Measurements from ENCODE around the gene OIT3. TPM values are rescaled to one million over a fixed set of nuclear protein-coding genes. Genes with fewer than 3 reads are reported as not detected.

The OIT3 gene
- total RNA-seq, 1 experiment from 2014 or later: not detected

GRCh38 chr10:72847681-72848080 is 45.9 kb upstream of the OIT3 start:
- H3K27me3 ChIP-seq (ENCODE audit: control insufficient read depth, insufficient read depth, low read length): no peaks in the 10 kb centered on the region
- in situ Hi-C loops (cut with HindIII; ENCODE audit: low pct_unique_long_range_greater_than_20kb, low sequenced_read_pairs) (no loop called here), intact Hi-C loops (cut with micrococcal nuclease; ENCODE audit: unreplicated experiment) (no loop called here)
- H3K36me3 ChIP-seq (ENCODE audit: control insufficient read depth, insufficient read depth, low read length): no peaks in the 10 kb centered on the region
- BruUV-seq (replicated peaks): no TSS peak
- H3K4me3 ChIP-seq (ENCODE audit: low read depth in 2 of 2, low read length in 2 of 2): no peak overlapping the region
- DNase-seq (ENCODE audit: low read depth, low spot score) (no peak), ATAC-seq (no peak)
- CTCF ChIA-PET: no interaction called here
- H3K4me1 ChIP-seq (ENCODE audit: control insufficient read depth, insufficient read depth, low read length): no peaks in the 10 kb centered on the region
- no peaks in the 10 kb centered on the region for H3K9me3 ChIP-seq (ENCODE audit: control insufficient read depth, insufficient read depth, low read depth, low read length)
- no peak overlapping the region for H3K27ac ChIP-seq (ENCODE audit: low read length)
- no peak for TF ChIP-seq TCF7L2 (IDR thresholded peaks at IDR 0.05; ENCODE audit: low read depth, low read length)
- TF ChIP-seq POLR2AphosphoS5 (IDR thresholded peaks at IDR 0.05; ENCODE audit: low read depth, low read length): no peak
- POLR2A ChIA-PET: no interaction called here

DNA sequence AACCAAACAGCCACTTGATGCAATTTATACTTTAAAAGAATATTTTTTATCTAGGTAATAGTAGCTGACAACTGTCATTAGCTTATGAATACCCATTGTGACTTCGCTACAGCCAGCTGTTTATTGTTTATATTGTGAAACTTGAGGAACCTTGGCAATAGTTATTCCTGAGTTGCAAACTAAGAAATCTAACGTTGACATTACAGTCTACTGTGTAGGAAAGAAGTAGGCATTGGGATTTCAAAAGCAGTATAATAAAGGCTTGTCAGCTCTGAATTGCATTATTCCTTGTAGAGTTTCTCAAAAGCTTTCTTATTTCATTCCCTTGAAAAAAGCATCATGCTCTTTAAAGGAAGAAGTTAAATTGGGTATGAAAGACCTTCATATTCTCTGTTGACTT is 42.7 kb upstream of the OIT3 start:
- Histone ChIP-seq H3K9me3 (ENCODE audit: control insufficient read depth, insufficient read depth, low read depth, low read length) (no peaks in the 10 kb centered on the region), H3K36me3 (ENCODE audit: control insufficient read depth, insufficient read depth, low read length) (no peaks in the 10 kb centered on the region), H3K27ac (ENCODE audit: low read length) (no peak overlapping the region), H3K4me3 (ENCODE audit: low read depth in 2 of 2, low read length in 2 of 2) (no peak overlapping the region), H3K27me3 (ENCODE audit: control insufficient read depth, insufficient read depth, low read length) (no peaks in the 10 kb centered on the region), H3K4me1 (ENCODE audit: control insufficient read depth, insufficient read depth, low read length) (no peaks in the 10 kb centered on the region)
- in situ Hi-C loops (cut with HindIII; ENCODE audit: low pct_unique_long_range_greater_than_20kb, low sequenced_read_pairs) (no loop called here), intact Hi-C loops (cut with micrococcal nuclease; ENCODE audit: unreplicated experiment) (no loop called here)
- ATAC-seq: no peak
- ChIA-PET POLR2A (no interaction called here), CTCF (interaction anchor here (0.7 kb wide), 1 partner anchor 457 kb away, joined by 3 read pairs; no protein-coding TSS in a partner anchor)
- TF ChIP-seq TCF7L2 (IDR thresholded peaks at IDR 0.05; ENCODE audit: low read depth, low read length): no peak
- TF ChIP-seq, protein P1, sequence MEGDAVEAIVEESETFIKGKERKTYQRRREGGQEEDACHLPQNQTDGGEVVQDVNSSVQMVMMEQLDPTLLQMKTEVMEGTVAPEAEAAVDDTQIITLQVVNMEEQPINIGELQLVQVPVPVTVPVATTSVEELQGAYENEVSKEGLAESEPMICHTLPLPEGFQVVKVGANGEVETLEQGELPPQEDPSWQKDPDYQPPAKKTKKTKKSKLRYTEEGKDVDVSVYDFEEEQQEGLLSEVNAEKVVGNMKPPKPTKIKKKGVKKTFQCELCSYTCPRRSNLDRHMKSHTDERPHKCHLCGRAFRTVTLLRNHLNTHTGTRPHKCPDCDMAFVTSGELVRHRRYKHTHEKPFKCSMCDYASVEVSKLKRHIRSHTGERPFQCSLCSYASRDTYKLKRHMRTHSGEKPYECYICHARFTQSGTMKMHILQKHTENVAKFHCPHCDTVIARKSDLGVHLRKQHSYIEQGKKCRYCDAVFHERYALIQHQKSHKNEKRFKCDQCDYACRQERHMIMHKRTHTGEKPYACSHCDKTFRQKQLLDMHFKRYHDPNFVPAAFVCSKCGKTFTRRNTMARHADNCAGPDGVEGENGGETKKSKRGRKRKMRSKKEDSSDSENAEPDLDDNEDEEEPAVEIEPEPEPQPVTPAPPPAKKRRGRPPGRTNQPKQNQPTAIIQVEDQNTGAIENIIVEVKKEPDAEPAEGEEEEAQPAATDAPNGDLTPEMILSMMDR (IDR thresholded peaks at IDR 0.05): no peak
- no peak for TF ChIP-seq REST (IDR thresholded peaks at IDR 0.05; ENCODE audit: insufficient read depth in 1 of 2, low read depth in 2 of 2, low read length in 1 of 2)
- no peak for TF ChIP-seq SIN3A (IDR thresholded peaks at IDR 0.05; ENCODE audit: borderline replicate concordance, insufficient read depth, low read depth, low read length)
- no peak for TF ChIP-seq POLR2AphosphoS5 (IDR thresholded peaks at IDR 0.05; ENCODE audit: low read depth, low read length)
- no TSS peak for BruUV-seq (replicated peaks)
- no peak for DNase-seq (ENCODE audit: low read depth, low spot score)

DNA sequence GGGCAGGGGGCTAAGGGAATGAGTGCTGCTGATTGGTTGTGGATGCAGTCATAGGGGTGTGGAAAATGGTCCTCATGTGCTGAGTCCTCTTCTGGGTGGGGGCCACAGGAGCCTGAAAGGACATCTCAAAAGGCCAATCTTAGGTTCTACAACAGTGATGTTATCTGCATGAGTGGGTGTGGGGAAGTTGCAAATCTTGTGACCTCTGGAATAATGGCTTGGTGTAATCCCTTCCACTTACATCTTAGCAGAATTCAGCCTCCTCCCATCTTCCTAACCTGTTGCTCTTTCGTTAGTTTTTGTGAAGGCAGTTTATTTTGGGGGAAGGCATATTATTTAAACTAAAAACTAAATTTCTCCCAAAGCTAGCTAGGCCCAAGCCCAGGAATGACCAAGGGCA is 42.0 kb upstream of the OIT3 start:
- H3K36me3 ChIP-seq (ENCODE audit: control insufficient read depth, insufficient read depth, low read length): no peaks in the 10 kb centered on the region
- no TSS peak for BruUV-seq (replicated peaks)
- no peak for DNase-seq (ENCODE audit: low read depth, low spot score)
- H3K4me3 ChIP-seq (ENCODE audit: low read depth in 2 of 2, low read length in 2 of 2): no peak overlapping the region
- no peaks in the 10 kb centered on the region for H3K27me3 ChIP-seq (ENCODE audit: control insufficient read depth, insufficient read depth, low read length)
- no peak for TF ChIP-seq TCF7L2 (IDR thresholded peaks at IDR 0.05; ENCODE audit: low read depth, low read length)
- TF ChIP-seq SIN3A (IDR thresholded peaks at IDR 0.05; ENCODE audit: borderline replicate concordance, insufficient read depth, low read depth, low read length): no peak
- TF ChIP-seq, protein P1 (IDR thresholded peaks at IDR 0.05): no peak
- no peak for TF ChIP-seq REST (IDR thresholded peaks at IDR 0.05; ENCODE audit: insufficient read depth in 1 of 2, low read depth in 2 of 2, low read length in 1 of 2)
- TF ChIP-seq POLR2AphosphoS5 (IDR thresholded peaks at IDR 0.05; ENCODE audit: low read depth, low read length): no peak
- in situ Hi-C loops (cut with HindIII; ENCODE audit: low pct_unique_long_range_greater_than_20kb, low sequenced_read_pairs): no loop called here
- POLR2A ChIA-PET: no interaction called here
- no peak for ATAC-seq
- no peak overlapping the region for H3K27ac ChIP-seq (ENCODE audit: low read length)
- CTCF ChIA-PET: no interaction called here
- intact Hi-C loops (cut with micrococcal nuclease; ENCODE audit: unreplicated experiment): no loop called here
- H3K4me1 ChIP-seq (ENCODE audit: control insufficient read depth, insufficient read depth, low read length): no peaks in the 10 kb centered on the region
- H3K9me3 ChIP-seq (ENCODE audit: control insufficient read depth, insufficient read depth, low read depth, low read length): no peaks in the 10 kb centered on the region
